Sigmoid colon (tissue), 7 donors: Measurements from ENCODE around the gene KIAA2012. TPM values are rescaled to one million over a fixed set of nuclear protein-coding genes. Genes with fewer than 3 reads are reported as not detected.

Experiments
- DNase-seq: peaks from one replicate; pipeline ENCODE4 v3.0.0-alpha.2; 2019
- H3K27ac ChIP-seq, 4 donors: fragments of 200-600 bp; sonication (generic); one replicate each; pipeline ENCODE4 v1.5.1; 2016 to 2019; ENCODE audit warnings: mild to moderate bottlenecking in 1 of 4
- H3K27me3 ChIP-seq, 3 donors: fragments of 200-600 bp; sonication (generic); one replicate each; pipeline ENCODE4 v1.5.1; 2019; ENCODE audit warnings: mild to moderate bottlenecking in 1 of 3
- H3K36me3 ChIP-seq, 4 donors: fragments of 200-600 bp; sonication (generic); one replicate each; pipeline ENCODE4 v1.5.1; 2016 to 2019
- H3K4me1 ChIP-seq, 4 donors: fragments of 200-600 bp; sonication (generic); one replicate each; pipeline ENCODE4 v1.5.1; 2017 to 2019
- H3K4me3 ChIP-seq, 4 donors: fragments of 200-600 bp; sonication (generic); one replicate each; pipeline ENCODE4 v1.5.1; 2017 to 2019; ENCODE audit warnings: mild to moderate bottlenecking in 2 of 4, moderate library complexity in 1 of 4
- H3K9me3 ChIP-seq, 4 donors: fragments of 200-600 bp in 3 of 4; sonication (generic) in 3 of 4; one replicate each; pipeline versions ENCODE4 v1.5.1 to v1.6.1; 2013 to 2019
- EP300 ChIP-seq, 4 donors: sonication (generic); formaldehyde crosslinking; IDR thresholded peaks; one replicate each; pipeline ENCODE4 v1.6.1; 2017; ENCODE audit warnings: antibody characterized with exemption in 4 of 4
- POLR2A ChIP-seq, 2 donors: fragments of 450-650 bp; IDR thresholded peaks; one replicate each; pipeline ENCODE4 v1.6.1; 2016; ENCODE audit warnings: antibody characterized with exemption in 2 of 2, mild to moderate bottlenecking in 2 of 2, moderate library complexity in 2 of 2
- POLR2AphosphoS5 ChIP-seq, 4 donors: sonication (generic); formaldehyde crosslinking; IDR thresholded peaks; one replicate each; pipeline ENCODE4 v1.6.1; 2017; ENCODE audit warnings: antibody characterized with exemption in 4 of 4
- WGBS, 2 donors: extraction: QIAGEN DNeasy Blood & Tissue Kit; methylation state at CpG; one replicate each; pipeline ENCODE4 v1.1.7; 2013; 5-methylcytosine and 5-hydroxymethylcytosine counted together
- intact Hi-C: fragments of 100-400 bp; cut with DNase I; formaldehyde crosslinking; loops from one replicate; pipeline ENCODE4 v1.15.1; 2023
- polyA plus RNA-seq, 3 donors: library from polyadenylated mRNA; stranded (reverse); fragments of 200-250 nt; gene quantifications; one replicate each; pipeline ENCODE4 v1.2.3, GENCODE V29; 2013
- total RNA-seq, 4 donors: library from RNA; depleted of rRNA; stranded (reverse); fragments of >200 nt; gene quantifications; one replicate each; pipeline ENCODE4 v1.1.0, GENCODE V29; 2016
- TF ChIP-seq, protein P1 (sequence below), 4 experiments: fragments of 450-650 bp in 3 of 4; fragments of 200-600 bp in 1 of 4; IDR thresholded peaks; one replicate each; pipeline ENCODE4 v1.5.1; 2016 to 2019; ENCODE audit warnings: antibody characterized with exemption in 4 of 4, mild to moderate bottlenecking in 3 of 4, moderate library complexity in 2 of 4
- donor health status: healthy with polysubstance abuse.
- donor health status: Bipolar disorder and iron deficiency.
- donor health status: healthy.

The KIAA2012 gene
- total and polyA plus RNA-seq, 7 donors = 0.04 to 0.83 (median 0.16) TPM; not detected in 4

DNA sequence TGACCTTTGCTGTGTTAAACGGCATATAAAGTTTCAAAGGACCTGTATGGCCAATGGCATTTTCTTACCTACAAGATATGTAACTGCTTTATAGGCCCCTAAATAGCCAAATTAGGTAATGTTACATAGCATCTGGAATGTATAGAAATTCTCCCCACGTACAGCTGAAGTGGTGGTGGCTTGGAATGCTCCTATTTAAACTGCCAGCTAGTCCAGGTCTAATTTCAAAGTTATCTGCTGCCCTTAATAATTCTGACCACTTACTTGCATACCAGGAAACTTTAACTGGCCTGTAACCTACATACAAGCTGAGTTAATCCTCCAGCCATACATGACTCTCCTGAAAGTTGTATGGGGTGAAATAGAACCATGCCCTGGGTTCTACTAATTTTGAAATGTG is 1.3 kb downstream of the KIAA2012 start:
- no peak for DNase-seq
- H3K27me3 ChIP-seq = no peaks in the 10 kb centered on the region
- intact Hi-C loops = no loop called here
- H3K36me3 ChIP-seq = no peaks in the 10 kb centered on the region
- H3K4me1 ChIP-seq = peaks cover 0 to 2% (median 0%) of the 10 kb centered on the region in 4 donors
- no peak overlapping the region for H3K4me3 ChIP-seq
- H3K27ac ChIP-seq = no peak overlapping the region
- no peaks in the 10 kb centered on the region for H3K9me3 ChIP-seq
- WGBS, 2 donors = 86 to 89% methylated on average over 2 of the region's 2 CpGs
- TF ChIP-seq POLR2AphosphoS5 (IDR thresholded peaks at IDR 0.05) (no peak), POLR2A (IDR thresholded peaks at IDR 0.05) (no peak), EP300 (IDR thresholded peaks at IDR 0.05) (no peak)
- TF ChIP-seq, protein P1, sequence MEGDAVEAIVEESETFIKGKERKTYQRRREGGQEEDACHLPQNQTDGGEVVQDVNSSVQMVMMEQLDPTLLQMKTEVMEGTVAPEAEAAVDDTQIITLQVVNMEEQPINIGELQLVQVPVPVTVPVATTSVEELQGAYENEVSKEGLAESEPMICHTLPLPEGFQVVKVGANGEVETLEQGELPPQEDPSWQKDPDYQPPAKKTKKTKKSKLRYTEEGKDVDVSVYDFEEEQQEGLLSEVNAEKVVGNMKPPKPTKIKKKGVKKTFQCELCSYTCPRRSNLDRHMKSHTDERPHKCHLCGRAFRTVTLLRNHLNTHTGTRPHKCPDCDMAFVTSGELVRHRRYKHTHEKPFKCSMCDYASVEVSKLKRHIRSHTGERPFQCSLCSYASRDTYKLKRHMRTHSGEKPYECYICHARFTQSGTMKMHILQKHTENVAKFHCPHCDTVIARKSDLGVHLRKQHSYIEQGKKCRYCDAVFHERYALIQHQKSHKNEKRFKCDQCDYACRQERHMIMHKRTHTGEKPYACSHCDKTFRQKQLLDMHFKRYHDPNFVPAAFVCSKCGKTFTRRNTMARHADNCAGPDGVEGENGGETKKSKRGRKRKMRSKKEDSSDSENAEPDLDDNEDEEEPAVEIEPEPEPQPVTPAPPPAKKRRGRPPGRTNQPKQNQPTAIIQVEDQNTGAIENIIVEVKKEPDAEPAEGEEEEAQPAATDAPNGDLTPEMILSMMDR (IDR thresholded peaks at IDR 0.05) = no peak

DNA sequence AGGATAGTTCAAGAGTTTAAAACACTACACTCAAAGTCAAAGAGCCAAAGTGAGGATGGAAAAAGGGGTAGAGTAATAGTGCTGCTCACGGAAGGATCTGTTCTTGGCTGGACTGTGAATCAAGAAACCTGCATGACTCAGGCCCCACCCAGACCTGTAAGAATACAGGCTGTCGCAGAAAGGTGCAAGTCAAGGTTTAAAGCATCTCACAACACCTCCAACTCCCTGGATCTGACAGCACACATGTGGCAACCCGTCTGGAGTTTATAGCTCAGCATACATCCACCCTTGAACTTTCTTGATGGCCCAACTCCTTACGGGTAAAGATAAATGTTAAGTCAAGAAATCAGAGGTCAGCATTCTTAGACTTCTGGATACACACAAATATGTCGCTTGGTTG is 6.3 kb downstream of the KIAA2012 start:
- WGBS, 2 donors = 80 to 87% methylated on average over 5 of the region's 5 CpGs
- intact Hi-C loops = no loop called here
- H3K27ac ChIP-seq = no peak overlapping the region

DNA sequence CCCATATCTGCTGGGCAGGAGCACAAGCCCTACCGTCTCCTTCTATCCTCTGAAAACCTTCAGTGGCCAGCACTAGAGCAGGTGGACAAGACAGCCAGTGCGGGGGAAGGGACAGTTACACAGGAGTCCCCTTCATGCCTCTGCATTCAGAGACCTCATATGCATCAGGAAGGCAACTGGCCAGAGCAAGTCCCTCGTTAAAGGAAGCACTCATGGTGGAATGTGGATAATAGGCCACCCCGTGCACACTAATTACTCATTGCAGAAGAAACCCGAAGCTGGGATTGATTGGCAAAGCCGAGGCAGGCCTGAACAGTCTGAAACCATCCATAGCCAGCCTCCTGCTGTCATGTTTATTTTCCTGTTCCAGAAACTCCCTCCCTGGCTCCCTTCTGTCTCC is 11.2 kb downstream of the KIAA2012 start:
- no peak for TF ChIP-seq POLR2A (IDR thresholded peaks at IDR 0.05)

More for the DNA sequence above, 6.3 kb downstream of the KIAA2012 start:
- TF ChIP-seq, protein P1 (IDR thresholded peaks at IDR 0.05) = no peak
- TF ChIP-seq POLR2A (IDR thresholded peaks at IDR 0.05) (no peak), POLR2AphosphoS5 (IDR thresholded peaks at IDR 0.05) (no peak), EP300 (IDR thresholded peaks at IDR 0.05) (no peak)
- H3K36me3 ChIP-seq = no peaks in the 10 kb centered on the region
- no peak overlapping the region for H3K4me3 ChIP-seq
- H3K27me3 ChIP-seq = no peaks in the 10 kb centered on the region
- DNase-seq = no peak
- H3K9me3 ChIP-seq = no peaks in the 10 kb centered on the region
- H3K4me1 ChIP-seq = peaks cover 0 to 7% (median 3%) of the 10 kb centered on the region in 4 donors

DNA sequence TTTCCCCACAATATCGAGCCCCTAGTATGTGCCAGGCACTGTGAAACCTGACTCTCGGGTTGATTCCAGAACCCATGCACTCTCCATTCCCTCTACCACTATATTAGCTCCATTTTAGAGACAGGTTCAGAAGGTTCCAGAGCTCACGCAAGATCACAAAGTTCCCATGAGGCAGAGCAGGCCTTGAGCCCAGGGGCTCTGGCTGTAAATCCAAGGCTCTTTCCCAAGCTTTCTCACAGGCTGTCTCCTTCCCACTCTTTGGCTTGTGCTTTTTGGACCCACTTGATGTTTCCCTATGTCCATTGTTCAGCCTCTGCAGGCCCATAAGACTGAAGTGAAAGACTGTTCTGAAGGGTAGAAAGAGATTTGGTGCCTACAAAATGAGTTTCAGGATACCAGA is 15.7 kb downstream of the KIAA2012 start:
- 89 to 93% methylated on average over 3 of the region's 3 CpGs for WGBS, 2 donors

More for the DNA sequence above, 11.2 kb downstream of the KIAA2012 start:
- intact Hi-C loops = no loop called here
- Histone ChIP-seq H3K27me3 (no peaks in the 10 kb centered on the region), H3K27ac (peak overlapping the region in 1 of 4 donors; percentile 18), H3K36me3 (no peaks in the 10 kb centered on the region), H3K9me3 (no peaks in the 10 kb centered on the region), H3K4me3 (no peak overlapping the region), H3K4me1 (peaks cover 0 to 11% (median 6%) of the 10 kb centered on the region in 4 donors)
- DNase-seq = no peak
- 73 to 79% methylated on average over 6 of the region's 6 CpGs for WGBS, 2 donors

DNA sequence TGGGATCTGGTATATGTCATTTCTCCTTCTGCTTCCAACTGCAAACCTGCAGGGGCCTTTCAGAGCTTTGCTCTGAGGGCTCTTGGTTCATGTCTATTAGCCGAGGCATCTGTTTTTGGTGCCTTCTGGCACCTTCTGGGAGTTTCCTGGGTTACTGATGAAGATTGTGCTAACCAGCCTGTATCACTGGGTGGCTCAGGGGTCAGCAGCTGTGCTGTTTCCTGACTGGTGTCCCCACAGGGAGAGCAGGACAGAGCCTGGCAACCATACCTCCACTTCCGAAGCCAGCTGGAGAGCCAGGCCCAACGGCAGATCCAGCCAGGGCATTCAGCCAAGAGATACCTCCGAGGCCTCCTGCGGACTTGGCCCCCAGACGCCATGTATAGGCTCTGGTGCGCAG is 17.5 kb downstream of the KIAA2012 start:
- Histone ChIP-seq H3K27ac (peak overlapping the region in 3 of 4 donors; percentile 68 to 72 (median 70)), H3K4me1 (peaks cover 0 to 27% (median 20%) of the 10 kb centered on the region in 4 donors), H3K9me3 (no peaks in the 10 kb centered on the region), H3K4me3 (no peak overlapping the region), H3K27me3 (no peaks in the 10 kb centered on the region), H3K36me3 (no peaks in the 10 kb centered on the region)
- 82 to 87% methylated on average over 7 of the region's 7 CpGs for WGBS, 2 donors
- DNase-seq = peak; percentile 68
- intact Hi-C loops = loop anchor here (5.0 kb wide), 2 partner anchors 42 to 48 kb away; no protein-coding TSS in a partner anchor
- no peak for TF ChIP-seq POLR2A (IDR thresholded peaks at IDR 0.05)
- no peak for TF ChIP-seq EP300 (IDR thresholded peaks at IDR 0.05)
- TF ChIP-seq, protein P1 (IDR thresholded peaks at IDR 0.05) = no peak
- TF ChIP-seq POLR2AphosphoS5 (IDR thresholded peaks at IDR 0.05) = no peak

More for the DNA sequence above, 15.7 kb downstream of the KIAA2012 start:
- H3K4me1 ChIP-seq = peaks cover 0 to 37% (median 27%) of the 10 kb centered on the region in 4 donors
- intact Hi-C loops = no loop called here
- H3K9me3 ChIP-seq = no peaks in the 10 kb centered on the region
- no peak overlapping the region for H3K27ac ChIP-seq
- H3K36me3 ChIP-seq = no peaks in the 10 kb centered on the region
- H3K4me3 ChIP-seq = no peak overlapping the region
- no peak for DNase-seq
- TF ChIP-seq, protein P1 (IDR thresholded peaks at IDR 0.05) = no peak
- TF ChIP-seq POLR2A (IDR thresholded peaks at IDR 0.05) (no peak), EP300 (IDR thresholded peaks at IDR 0.05) (no peak), POLR2AphosphoS5 (IDR thresholded peaks at IDR 0.05) (no peak)
- H3K27me3 ChIP-seq = no peaks in the 10 kb centered on the region
